Measurements from ENCODE around the gene EFTUD2. TPM values are rescaled to one million over a fixed set of nuclear protein-coding genes. Genes with fewer than 3 reads are reported as not detected.

Gene EFTUD2
- total RNA-seq, 1 donor from 2014 or later, result 111 TPM

DNA sequence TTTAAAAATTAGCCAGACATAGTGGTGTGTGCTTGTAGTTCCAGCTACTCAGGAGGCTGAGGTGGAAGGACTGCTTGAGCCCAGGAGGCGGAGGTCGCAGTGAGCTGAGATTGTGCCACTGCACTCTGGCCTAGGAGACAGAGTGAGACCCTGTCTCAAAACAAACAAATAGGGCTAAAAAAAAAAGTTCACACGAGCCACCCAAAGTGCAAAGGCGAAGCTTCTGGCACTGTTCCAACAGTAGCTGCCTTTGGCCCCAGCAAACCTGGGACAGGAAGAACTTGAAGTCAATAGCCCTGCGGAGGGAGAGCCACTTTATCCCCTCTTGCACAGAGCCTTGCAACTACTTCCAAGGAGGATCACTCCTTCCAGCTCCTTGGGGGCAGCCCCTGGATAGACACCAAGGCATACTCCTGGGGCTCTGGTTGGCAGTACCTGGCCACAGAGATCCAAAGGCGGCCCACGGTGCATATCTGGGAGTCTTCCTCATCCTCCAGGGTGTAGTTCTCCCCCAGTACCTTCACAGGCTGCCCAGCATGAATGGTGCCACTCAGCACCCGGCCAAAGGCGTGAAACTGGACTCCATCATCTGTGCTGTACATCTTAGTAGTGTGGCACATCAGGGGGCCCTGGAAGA lies 36.8 kb downstream of the EFTUD2 start:
- DNase-seq (ENCODE audit: low spot score in 2 of 2), result no peak
- FAIRE-seq, result no peak

DNA sequence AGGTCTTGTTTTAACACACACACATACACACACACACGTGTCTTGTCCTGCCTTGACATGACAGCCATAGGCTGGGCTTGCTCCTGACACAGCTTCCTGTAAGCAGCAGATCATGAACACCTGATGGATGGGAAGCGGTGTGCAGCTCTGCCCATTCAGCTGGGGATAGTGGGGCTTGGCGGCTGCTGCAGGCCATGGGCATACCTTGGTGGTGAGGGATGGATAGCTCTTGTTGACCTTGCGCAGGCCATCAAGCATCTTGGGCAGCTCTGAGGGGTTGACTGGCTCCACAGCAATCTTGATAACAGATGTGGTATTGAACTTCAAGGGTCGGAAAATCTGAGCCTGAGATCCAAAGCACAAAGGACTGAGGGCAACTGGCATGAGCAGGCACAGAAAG lies 39.5 kb downstream of the EFTUD2 start:
- DNase-seq (ENCODE audit: low spot score in 2 of 2), result no peak
- no peak for FAIRE-seq

DNA sequence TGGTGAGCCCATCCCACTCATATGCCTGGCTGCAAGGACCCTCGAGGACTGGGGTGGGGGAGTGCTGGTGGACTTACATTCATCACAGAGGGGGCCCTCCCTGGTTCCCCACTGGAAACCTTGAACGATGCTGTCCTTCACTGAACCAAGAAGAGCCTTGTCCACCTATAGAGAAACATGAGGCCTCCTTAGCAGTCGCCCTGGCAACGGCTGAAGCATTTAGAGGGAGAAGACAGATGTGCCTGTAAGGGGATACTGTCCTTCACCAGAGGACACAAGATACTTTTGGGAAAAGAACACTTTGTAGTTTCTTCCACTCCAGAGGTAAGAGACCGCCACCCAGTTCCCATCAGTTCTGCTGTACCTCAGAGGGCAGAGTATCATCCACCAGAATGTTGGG lies 45.1 kb downstream of the EFTUD2 start:
- no peak for FAIRE-seq
- no peak for DNase-seq (ENCODE audit: low spot score in 2 of 2)

DNA sequence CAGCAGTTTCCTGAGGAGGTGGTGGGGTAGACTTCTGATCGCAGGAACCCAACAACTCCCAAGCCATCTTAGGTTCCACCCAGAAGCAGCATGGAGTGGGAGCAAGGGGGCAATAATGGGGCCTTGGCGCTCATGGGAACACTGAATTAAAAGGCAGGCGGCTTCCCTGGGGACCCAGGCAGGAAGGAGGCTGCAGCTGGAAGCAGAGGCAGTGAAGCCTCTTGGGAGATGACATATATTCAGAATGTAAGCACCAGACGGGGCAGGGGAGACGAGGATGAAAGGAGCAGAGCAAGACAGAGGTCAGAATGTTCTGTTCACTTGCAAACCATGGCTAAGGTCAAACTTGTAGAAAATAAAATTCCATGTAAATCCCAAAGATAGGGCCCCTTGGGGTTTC lies 48.6 kb downstream of the EFTUD2 start:
- DNase-seq (ENCODE audit: low spot score in 2 of 2) (no peak), FAIRE-seq (no peak)

DNA sequence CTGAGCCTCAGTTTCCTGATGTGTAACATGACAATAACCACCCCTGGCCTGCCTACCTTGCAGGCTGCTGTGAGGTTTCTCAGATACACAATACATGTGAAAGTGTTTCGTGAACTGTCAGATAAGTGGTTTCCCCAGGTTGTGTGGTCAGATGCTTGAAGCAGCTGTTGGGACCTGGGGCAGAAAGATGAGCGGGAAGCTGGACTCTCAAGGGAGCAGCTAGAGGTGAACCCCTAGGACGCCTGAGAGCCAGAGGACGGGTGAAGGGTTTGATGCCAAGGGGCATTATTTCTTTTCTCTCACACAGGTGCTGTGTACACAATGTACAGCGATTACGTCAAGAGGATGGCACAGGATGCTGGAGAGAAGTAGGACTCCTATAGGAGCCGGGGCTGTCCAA lies 49.2 kb downstream of the EFTUD2 start:
- no peak for FAIRE-seq
- no peak for DNase-seq (ENCODE audit: low spot score in 2 of 2)

DNA sequence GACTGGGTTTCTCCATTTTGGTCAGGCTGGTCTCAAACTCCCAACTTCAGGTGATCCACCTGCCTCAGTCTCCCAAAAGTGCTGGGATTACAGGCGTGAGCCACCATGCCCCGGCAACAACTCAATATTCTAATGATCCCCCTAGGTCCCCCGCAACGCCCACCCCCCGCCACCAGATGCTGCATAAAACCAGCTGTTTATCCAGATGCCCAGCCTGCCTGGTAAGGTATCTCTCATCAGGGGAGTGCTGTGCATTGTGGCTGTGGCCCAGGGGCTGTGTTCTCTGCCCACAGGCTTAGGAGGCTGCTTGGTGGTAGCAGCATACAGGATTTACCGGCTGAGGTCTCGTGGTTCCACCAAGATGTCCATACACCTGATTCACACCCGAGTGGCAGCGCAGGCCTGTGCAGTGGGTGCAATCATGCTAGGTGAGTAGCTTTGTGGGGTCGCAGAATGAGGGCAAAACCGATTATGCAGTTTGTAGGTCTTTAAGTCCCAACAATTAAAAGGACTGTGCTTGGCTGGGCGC lies 50.2 kb downstream of the EFTUD2 start:
- no peak for DNase-seq (ENCODE audit: low spot score in 2 of 2)
- no peak for FAIRE-seq

DNA sequence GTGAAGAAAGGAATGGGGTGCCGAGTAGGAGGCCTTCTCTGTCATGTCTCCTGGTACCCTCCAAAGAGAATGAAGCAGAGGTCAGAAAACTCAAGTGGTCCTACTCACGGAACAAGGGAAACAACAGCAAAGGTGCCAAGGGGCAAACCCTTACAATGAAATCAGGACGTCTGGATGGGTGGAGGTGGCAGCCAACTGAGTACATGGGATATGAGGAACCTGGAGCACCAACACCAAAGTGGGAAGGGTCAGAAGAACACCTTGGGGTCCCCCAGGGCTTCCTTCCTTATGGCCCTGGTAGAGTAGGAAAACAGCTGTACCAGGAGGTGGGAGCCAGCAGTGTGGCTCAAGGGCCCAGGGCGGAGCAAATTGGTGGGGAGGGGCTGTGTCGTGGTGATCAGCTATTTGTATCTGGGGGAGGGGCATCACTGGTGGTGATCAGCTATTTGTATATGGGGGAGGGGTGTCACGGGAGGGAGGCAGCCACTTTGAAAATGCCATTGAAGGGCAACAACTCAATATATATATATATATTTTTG lies 50.9 kb downstream of the EFTUD2 start:
- DNase-seq (ENCODE audit: low spot score in 2 of 2) (no peak), FAIRE-seq (no peak)

DNA sequence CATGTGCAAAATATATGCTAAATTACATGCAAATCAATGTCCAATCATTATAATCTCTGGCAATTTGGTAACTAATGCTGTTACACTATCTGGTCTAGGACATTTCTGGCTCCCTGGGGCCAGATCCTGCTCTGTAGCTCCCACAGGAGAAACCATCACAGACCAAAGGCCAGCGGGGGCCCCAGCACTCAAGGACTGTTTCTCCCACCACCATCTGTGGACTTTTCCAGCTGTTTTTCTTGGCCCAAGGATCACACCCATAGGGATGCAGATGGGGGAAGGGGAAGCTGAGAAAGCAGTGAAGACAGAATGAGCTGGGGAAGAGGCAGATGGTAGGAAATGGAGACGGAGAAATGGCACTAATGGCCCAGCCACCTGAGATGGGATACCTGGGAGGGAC lies 51.7 kb downstream of the EFTUD2 start, which contains the start of gene HIGD1B:
Gene HIGD1B, plus strand, starts transcription at position 298 of the 400 bp plus-strand sequence. CDS start 270 bp downstream, outside the sequence.
- DNase-seq (ENCODE audit: low spot score in 2 of 2), result no peak
- FAIRE-seq, result no peak

DNA sequence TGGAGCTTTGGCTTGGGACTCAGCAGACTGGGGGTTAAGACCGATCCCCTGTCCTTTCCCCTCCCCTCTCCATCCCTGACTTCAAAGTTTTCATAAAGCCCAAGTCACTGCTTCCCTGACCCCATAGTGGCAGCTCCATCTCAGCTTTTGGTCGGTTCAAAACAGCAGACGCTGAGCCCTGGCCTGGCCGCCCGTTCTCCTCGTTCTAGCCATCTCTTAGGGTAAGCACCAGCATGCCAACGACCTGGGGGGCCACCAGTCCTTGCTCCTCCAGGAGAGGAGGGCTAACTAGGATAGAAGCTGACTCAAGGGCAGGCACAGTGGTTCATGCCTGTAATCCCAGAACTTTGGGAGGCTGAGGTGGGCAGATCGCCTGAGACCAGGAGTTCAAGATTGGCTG lies 53.0 kb downstream of the EFTUD2 start:
- DNase-seq (ENCODE audit: low spot score in 2 of 2) (no peak), FAIRE-seq (no peak)

DNA sequence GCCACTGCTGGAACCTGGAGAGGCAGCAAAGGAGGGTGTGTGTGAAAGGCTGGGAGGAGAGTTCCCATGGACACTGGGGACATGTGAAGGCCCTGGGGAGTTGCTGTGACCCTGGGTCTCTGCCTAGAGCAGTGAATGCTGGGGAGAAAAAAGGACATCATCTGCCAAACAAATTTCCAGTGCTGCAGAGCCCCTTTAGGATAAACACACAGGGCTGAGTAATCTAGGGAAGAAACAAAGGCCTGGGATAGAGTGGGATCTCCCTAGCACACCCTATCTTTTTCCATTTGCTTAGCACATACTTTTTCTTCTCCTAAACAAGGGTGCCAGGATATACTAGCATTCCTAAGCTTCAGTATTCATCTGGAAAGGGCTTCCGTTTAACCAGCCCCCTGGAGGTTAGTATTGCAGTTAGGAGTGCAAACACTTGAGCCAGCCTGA lies 54.8 kb downstream of the EFTUD2 start:
- FAIRE-seq (no peak), DNase-seq (ENCODE audit: low spot score in 2 of 2) (no peak)

DNA sequence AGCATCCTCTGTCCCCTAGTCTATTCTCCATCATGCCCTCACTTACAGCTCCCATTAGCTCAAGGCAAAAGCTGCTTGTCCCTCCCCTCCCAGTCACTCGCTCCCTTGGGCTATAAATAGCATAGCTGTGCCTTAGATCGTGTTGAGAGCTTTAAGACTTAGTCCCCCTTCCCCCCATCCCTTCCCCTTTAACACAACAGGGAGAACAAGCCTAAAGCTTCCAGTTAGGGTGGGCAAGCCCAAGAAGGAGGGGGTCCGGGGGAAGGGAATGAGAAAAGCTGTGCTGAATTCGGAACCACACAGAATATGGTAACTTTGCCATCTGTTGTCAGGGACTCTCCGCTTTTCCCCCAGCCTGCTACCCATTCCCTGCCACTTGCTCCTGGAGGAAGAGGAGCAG lies 56.5 kb downstream of the EFTUD2 start:
- FAIRE-seq, result no peak
- no peak for DNase-seq (ENCODE audit: low spot score in 2 of 2)

DNA sequence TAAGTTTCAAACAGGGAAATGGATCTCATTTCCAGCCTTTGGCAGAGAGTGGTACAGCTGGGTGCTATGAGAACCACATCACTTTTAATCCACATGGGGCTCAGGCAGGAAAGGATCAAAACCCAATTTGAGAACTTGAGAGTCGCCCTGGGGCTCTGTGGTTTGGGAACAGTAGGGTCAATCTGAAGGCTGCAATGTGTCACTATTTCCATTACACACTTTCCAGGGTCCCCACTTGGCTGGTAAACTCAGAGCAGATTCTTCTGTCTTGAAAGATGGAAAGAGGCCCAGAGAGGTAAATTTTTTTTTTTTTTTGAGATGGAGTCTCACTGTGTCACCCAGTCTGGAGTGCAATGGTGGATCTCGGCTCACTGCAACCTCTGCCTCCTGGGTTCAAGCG lies 58.3 kb downstream of the EFTUD2 start:
- DNase-seq (ENCODE audit: low spot score in 2 of 2) (no peak), FAIRE-seq (no peak)

DNA sequence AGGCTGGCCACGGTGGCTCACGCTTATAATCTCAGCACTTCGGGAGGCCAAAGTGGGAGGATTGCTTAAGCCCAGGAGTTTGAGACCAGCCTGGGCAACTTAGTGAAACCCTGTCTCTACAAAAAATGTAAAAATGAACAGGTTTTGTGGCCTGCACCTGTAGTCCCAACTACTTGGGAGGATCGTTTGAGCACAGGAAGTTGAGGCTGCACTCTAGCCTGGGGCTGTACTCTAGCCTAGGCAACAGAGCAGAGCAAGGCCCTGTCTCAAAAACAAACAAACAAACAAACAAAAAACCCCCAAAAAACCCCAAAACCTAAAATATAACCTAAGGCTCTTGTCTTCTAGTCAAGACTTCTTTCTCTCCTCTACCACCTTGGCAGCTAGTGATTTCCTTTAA lies 59.0 kb downstream of the EFTUD2 start:
- FAIRE-seq (no peak), DNase-seq (ENCODE audit: low spot score in 2 of 2) (no peak)

DNA sequence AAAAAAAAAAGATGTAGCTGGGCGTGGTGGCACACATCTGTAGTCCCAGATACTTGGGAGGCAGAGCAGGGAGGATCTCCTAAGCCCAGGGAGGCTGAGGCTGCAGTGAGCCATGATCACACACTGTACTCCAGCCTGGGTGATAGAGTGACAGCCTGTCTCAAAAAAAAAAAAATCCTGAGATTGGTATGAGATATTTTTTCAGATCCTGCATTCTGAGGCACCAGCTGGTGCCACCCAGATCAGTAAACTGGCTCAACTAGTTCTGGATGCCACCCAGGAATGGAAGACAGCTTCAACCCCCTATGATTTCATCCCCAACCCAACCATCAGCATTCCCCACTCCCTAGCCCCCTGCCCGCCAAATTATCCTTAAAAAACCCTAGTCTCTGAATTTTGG lies 62.0 kb downstream of the EFTUD2 start:
- FAIRE-seq (no peak), DNase-seq (ENCODE audit: low spot score in 2 of 2) (no peak)

DNA sequence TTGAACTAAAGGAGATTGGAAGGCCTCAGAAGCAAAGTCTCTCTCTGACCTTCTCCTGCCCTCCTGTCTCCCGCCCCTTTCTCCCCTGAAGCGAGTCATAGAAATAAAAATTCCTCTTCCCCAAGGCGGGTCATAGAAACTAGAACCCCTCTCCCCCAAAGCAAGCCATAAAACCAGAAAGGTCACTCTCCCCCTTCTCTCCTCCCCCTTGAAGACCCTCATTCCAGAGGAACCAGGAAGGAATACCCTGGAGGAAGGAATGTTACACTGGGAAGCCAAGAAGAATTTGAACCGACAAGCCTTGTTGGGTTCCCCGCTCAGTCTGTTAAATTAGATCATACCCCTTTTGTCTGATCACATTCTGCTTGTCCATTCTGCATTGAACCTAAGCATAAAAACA lies 66.4 kb downstream of the EFTUD2 start:
- no peak for FAIRE-seq
- DNase-seq (ENCODE audit: low spot score in 2 of 2), result no peak

DNA sequence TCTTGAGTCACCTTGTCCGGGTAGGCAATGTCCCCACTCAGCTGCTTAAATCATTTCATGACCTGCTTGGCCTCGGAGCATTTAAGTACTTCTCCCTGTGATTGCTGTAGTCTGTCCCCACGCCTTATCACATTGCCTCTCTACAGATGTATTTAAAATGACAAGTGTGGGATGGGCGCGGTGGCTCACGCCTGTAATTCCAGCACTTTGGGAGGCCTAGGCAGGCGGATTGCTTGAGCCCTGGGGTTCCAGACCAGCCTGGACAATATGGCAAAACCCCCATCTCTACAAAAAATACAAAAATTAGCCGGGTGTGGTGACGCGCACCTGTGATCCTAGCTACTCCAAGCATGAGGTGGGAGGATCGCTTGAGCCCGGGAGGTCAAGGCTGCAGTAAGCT lies 67.9 kb downstream of the EFTUD2 start:
- no peak for FAIRE-seq

DNA sequence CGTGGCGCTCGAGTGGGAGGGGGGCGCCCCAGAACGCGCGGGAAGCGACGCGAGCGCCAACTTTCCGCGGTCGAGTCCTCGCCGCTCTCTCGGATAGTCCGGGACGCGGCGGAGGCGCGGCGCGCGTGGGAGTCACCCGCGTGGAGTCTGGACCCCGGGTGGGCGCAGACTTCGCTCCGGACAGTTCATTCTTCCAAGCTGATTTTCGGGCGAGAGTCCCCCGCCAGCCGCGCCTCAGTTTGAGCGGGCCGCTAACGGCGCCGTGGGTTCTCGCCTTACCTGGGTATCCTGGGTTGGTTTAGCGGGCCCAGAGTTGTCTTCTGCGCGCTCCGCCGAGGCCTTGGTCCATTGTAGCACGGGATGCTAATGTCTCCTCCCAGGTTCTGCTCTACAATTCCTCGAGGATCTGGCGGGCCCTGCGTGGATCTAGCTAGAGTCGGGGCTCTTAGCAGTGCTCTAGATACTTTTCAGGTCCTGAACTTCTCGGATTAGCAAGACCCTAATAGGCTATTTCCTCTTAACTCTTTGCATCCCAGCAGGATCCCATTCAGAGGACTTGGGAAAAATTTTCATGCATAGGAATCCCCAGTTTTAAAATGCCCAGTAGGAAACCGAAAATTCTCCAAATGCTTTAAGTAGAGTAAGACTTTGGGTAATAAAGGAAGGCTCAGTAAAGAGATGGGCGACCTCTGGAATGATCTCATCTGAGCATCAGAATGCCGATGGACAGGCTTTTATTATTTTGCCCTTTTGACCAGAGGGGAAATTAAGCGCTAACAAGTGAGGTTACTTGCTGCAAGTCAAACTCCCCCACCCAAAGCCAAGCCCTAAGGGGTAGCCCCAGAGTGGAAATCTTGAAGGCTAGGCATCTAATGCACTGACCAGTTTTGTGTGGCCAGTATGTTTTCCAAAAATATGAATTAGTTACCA lies 68.6 kb downstream of the EFTUD2 start:
- FAIRE-seq, result no peak
- no peak for DNase-seq (ENCODE audit: low spot score in 2 of 2)

More for the DNA sequence above, 67.9 kb downstream of the EFTUD2 start:
- no peak for DNase-seq (ENCODE audit: low spot score in 2 of 2)

DNA sequence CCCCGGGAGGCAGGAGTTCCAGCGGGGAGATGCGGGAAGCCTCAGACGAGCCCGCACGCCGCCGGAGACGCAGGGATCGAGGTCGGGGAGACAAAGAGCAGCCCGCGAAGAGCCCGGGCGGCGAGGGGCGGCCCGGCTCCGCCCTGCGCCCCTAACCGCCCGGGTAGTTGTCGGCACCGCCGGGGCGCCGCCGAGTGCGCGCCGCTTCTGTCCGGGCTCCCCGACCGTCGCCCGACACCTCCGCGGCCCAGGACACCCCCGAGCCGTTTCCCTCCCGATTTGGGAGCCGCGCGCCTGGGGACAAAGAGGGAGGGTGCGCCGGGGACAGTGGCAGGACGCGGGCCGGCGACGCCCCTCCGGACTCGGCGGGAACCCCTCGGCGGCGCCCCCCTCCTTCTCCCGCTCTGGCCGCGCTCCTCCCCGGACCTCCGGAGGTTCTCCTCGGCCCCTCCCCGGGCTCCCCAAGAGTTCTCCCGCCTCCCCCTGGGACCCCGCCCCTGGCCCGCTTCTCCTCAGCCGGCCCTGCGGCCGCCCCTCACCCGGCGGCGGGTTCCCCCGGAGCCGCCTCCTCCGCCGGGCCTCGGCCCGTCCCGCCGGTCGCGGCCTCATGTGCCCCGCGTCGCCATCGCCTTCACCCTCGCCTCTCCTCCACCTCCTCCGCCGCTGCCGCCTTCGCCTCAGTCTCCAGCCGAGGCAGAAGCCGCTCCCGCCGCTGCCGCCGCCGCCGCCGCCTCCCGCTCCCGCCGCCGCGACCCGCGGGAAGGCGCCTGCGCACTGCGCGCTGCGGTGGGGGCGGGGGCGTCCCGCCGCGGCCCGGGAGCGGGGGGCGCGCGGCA lies 69.5 kb downstream of the EFTUD2 start, which contains the start of gene GJC1:
Gene GJC1, minus strand, starts transcription at position 765 of the 836 bp plus-strand sequence. CDS start 24,470 bp downstream, outside the sequence.
- DNase-seq (ENCODE audit: low spot score in 2 of 2) (peak; percentile 44), FAIRE-seq (no peak)

DNA sequence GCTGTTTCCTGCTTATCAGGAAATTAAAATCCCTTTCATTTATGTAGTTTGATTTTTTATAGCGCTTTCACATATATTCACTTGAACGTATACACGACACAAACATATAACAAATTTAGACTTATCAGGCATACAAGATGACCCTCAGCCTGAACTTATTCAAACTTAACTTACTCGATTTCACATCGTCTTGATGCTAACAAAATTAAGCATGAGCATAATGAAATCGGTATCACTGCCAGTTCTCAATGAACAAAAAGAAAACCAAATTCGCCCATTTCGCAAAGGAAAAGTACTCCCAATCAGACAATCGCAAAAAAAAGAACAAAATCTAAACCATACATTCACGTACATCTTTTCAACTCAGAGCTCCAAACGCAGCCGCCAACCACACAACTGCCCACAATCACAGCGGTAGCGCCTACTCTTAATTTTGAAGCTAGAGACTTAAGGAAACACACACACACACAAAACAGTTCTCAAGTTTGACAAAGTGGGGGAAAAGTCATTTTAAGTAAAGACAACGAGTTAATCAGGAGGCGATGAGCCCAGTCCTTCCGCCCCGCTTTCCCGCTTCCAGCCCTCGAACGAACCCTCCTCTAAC lies 70.2 kb downstream of the EFTUD2 start:
- DNase-seq (ENCODE audit: low spot score in 2 of 2) (no peak), FAIRE-seq (no peak)

DNA sequence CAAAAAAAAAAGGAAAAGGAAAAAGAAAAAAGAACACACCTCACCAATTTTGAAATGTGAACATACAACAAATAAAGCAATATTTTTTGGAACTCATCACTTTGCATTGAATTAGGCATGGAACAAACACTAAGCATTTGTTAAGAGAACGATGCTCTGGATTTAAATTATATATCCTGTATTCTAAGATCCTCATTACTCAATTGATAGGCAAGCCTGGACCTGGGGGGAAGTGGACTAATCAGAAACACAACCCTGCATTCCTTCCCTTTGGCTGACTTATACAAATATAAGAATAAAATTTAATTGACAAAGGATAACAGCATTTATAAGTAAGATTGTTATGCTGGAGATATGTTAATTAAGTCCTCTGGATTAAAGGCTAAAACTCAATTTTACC lies 71.4 kb downstream of the EFTUD2 start:
- no peak for DNase-seq (ENCODE audit: low spot score in 2 of 2)
- no peak for FAIRE-seq
